Measurements from ENCODE around the gene CENPC.
"Not testable (repeated sequence)": the region's sequence is repeated elsewhere in the genome, so short reads cannot be mapped to it uniquely, and the experiment has no call there.

The CENPC gene

DNA sequence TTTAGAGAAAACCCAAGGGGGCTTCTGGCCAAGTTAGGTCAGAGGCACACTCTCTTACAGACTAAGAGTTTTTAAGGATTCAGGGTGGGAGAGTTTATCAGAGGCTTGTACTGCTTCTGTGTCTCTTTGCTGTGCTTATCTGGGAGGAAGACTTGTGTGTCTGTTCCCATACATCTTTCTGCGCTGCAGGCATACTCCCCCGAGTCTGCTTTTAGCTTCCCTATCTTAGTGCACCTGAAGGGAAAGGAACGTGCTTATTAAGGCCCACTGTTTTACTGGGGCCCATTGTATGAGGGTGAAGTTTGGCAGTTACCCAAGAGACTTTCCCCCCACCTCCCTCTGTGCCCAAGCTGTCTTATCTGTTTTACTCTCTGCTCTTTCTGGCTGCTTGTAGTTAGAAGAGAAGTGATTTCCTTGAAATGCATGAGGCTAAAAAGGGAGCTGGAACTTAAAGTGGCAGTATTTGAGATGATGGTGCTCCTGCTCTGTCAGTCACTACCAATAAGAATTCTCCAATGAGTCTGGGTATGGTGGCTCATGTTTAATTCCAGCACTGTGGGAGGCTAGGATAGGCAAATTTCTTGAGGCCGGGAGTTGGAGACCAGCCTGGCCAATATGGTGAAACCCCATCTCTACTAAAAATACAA is 7.0 kb upstream of the CENPC start:
- DNase-seq (ENCODE audit: low read depth): not testable (repeated sequence)

DNA sequence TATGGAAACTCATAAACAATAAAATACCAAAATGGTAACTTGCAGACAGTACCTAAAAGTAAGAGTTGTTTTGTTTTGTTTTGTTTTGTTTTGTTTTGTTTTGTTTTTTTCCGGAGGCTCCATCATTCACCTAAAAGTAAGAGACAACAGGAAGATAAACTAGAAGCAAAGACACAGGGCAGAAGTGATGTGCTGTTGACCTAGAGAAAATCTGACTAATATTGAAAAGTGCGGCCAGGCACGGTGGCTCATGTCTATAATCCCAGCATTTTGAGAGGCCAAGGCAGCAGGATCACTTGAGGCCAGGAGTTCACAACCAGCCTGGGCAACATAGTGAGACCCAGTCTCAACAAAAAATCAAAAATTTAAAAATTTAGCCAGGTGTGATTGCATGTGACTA is 5.6 kb upstream of the CENPC start:
- DNase-seq (ENCODE audit: low read depth): no peak

DNA sequence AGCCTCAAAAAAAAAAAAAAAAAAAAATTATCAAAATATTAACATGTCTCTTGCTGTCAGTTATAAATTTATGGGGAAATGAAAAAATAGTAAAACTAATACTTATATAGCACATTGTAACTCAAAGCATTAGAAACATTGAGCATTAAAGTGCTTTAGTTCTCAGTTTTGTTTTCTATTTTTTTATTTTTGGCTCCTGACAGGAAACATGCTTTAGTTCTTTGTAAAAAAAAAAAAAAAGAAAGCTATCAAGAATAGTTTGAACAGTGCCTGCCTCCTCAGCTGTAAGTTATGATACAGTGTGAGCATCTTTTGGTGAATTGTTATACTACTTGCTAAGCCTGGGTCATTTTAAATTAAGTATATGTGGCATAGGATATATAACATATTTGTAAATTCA is 5.1 kb upstream of the CENPC start:
- no peak for DNase-seq (ENCODE audit: low read depth)

DNA sequence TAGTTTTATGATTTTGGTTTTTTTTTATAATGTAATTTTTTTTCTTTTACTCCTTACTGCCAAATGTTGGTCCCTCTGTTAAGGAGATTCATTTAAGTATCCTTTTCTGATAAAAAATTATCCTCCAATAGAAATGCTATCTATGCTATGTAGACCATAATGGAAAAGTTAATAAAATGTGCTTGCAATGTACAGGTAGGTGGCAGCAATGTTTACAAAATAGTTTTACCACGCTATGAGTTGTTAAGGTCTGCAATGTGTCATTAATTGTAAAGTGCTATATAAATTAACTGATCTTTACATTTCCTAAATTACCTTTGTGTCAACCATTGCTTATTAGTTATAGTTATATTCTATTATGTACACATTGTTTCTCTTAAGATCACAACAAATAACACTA is 3.8 kb upstream of the CENPC start:
- no peak for DNase-seq (ENCODE audit: low read depth)

DNA sequence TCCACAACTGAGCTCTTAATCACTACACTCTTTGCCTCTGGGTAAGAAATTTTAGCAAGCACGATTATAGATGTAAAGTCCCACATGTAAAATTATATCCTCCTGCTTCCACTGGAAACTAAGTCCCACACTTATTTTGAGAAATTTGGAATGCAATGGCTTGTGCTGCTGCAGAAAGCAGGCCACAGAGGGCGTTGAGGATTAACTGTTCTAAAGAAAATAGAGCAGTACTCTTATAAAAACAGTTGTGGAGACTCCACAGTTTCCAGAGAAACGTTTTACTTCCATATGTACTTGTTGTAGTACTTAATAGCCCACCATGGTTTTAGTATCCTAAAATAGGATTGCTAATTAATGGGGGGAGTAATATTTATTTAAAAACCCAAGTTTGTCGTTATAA is 1.7 kb upstream of the CENPC start:
- DNase-seq (ENCODE audit: low read depth): no peak

DNA sequence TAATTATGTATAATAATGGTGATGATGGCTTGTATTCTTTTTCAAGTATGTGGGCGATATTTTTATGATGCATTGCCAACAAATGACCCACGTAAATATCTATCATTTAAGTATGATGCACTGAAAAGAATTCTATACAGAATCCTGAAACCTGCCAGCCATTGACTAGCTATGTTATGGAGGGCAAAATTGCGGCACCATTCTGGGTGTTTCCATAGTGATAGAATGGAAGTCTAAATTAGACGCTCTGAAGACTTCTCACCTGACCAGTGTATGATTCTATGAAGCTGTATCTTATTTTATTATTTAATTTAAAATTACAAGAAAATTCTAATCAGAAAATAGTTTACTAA is 677 bp upstream of the CENPC start:
- DNase-seq (ENCODE audit: low read depth): no peak

DNA sequence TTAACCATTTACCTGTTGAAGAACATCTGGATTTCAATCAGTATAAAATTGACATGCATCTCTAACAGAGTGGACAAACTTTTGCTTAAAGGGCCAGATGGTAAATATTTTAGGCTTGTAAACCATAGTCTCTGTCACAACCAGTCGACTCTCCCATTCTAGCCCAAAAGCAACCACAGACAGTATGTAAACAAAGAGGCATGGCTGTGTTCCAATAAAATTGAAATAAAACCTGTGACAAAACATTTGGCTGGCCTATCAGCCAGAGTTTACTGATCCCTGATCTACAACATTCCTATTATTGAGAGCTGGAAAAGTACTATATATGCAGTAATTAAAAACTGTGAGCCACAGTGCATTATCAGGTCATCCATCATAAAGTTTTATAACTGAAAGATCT is 3.2 kb downstream of the CENPC start:
- DNase-seq (ENCODE audit: low read depth): no peak

DNA sequence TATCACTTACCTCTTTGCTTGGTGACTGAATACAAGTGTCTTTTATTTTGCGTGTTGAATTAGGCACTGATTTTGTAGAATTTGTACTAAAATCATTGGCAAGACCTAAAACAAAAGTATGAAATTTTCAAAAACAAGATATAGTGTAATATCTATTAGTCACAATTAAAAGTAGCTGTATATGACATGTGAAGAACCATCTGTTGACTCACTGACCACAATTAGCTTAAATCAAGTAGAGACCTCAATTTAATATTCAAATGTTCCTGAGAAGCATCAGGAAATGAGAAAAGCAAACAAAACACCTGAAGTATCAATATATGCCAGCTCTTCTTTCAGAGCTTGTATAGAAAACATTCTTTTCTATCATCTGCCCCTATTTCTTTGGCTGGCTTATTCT is 5.5 kb downstream of the CENPC start:
- DNase-seq (ENCODE audit: low read depth): no peak

DNA sequence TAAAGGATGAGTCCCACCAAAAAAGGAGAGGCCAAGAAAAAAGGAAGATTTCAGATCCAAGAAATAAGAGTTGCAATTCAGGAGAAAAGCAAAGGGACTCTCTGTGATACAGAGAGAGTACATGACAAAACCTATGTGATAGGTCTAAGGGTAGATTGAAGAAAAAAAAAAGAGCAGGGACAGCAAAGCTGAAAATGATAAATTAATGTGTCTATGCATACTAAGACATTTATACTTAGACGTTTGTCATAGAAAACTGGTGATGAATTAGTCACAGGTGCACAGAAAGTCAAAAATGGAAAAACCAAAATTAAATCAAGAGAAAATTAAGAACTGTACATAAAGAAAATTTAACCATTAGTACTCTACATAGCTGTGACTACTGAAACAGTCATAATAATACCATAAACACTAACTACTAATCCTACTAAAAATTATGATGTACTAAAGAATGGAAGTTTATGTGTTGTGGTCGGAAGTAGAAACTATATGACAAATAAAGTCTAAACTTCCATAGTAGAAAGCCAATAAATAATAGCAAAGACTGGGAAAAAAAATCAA is 9.9 kb downstream of the CENPC start:
- DNase-seq (ENCODE audit: low read depth): no peak

DNA sequence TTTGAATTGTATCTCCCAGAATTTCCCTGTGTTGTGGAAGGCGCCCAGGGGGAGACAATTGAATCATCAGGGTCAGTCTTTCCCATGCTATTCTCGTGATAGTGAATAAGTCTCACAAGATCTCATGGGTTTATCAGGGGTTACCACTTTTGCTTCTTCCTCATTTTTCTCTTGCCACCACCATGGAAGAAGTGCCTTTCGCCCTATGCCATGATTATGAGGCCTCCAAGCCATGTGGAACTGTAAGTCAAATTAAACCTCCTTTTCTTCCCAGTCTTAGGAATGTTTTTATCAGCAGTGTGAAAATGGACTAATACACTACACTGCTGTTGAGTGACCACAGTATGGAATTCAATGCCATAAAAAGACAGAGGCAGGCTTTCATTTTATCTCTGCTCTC is 12.2 kb downstream of the CENPC start:
- no peak for DNase-seq (ENCODE audit: low read depth)

DNA sequence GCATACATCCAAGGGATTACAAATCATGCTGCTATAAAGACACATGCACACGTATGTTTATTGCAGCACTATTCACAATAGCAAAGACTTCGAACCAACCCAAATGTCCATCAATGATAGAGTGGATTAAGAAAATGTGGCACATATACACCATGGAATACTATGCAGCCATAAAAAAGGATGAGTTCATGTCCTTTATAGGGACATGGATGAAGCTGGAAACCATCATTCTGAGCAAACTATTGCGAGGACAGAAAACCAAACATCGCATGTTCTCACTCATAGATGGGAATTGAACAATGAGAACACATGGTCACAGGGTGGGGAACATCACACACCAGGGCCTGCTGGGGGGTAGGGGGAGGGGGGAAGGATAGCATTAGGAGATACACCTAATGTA is 12.9 kb downstream of the CENPC start:
- DNase-seq (ENCODE audit: low read depth): not testable (repeated sequence)

DNA sequence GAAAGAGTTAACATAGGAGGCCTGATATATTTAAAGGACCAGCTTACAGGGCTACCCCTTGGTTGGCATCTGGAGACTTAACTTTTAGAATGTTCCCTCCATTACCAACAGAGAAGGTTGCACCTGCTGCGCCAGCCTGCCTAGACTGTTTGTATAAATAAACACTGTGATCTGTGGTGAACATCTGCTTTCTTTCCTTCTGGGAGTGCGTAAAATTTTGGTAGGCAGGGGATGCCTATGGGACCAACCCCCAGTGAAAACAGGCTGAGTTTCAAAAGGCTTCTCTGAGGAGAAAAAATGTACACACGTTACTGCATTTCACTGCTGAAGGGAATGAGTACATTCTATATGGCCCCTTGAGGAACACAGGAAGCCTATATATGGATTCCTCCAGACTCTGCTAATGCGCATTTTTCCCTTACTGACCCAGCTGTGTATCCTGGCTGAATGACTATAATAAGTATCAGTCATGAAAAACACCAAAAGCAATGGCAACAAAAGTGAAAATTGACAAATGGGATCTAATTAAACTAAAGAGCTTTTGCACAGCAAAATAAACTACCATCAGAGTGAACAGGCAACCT is 13.8 kb downstream of the CENPC start:
- no peak for DNase-seq (ENCODE audit: low read depth)

DNA sequence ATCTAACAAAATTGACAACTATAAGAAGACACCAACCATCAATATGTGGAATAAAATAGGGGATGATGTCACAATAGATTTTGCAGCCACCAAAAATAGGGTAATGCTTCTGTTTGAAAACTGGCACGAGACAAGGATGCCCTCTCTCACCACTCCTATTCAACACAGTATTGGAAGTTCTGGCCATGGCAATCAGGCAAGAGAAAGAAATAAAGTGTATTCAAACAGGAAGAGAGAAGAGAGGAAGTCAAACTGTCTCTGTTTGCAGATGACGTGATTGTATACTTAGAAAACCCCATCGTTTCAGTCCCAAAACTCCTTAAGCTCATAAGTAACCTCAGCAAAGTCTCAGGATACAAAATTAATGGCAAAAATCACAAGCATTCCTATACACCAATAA is 21.2 kb downstream of the CENPC start:
- DNase-seq (ENCODE audit: low read depth): not testable (repeated sequence)

DNA sequence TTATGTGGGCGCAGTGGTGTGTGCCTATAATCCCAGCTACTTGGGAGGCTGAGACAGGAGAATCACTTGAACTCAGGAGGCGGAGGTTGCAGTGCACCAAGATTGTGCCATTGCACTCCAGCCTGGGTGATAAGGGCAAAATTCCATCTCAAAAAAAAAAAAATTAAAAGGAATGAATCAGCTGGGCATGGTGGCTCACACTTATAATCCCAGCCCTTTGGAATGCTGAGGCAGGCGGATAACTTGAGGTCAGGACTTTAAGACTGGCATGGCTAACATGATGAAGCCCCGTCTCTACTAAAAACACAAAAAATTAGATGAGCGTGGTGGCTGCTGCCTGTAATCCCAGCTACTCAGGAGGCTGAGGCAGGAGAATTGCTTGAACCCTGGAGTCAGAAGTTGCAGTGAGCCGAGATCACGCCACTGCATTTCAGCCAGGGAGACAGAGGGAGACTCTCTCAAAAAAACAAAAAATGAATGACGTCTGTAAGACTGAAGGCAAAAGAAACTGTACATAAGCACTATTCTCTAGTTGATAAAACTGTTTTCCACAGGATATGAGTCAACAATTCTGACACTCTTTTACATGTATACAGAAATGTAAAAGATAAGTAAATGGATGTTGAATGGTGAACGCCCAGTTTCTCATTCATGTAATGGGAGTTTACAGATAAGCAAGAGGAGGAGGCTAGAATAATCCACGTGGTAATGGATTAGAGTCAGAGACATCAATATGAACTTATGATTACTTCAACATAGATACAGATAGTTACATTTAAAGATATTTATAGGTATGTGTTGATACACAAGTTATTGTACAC is 22.2 kb downstream of the CENPC start:
- DNase-seq (ENCODE audit: low read depth): no peak

DNA sequence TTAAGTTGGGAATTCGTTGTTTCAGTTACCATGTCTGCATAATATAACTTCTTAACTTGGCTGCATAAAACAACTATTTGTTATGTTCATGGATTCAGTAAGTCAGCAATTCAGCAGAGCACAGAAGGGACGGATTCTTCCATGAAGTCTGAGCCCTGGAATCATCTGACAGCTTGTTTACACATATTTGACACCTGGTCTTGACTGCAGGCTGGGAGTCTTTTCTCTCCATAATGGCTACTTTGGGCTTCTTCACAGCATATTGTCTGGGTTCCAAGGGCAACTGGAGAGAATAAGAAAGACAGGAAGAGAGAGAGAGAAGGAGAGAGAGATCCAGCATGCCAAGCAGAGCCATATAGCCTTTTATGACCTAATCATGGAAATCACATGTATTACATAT is 23.1 kb downstream of the CENPC start:
- DNase-seq (ENCODE audit: low read depth): no peak

DNA sequence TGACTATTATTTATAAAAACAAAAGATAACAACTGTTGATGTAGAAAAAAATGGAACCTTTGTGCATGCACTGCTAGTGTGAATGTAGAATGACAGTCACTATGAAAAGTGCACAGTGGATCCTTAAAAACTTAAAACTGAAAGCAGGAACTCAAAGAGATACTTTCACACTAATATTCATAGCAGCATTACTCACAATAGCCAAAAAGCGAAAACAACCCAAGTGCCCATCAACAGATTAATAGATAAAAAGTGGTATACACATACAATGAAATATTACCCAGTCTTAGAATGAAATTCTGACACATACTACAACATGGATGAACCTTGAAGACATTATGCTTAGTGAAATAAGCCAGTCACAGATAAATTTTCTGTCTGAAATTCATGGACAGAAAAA is 23.8 kb downstream of the CENPC start:
- DNase-seq (ENCODE audit: low read depth): no peak

DNA sequence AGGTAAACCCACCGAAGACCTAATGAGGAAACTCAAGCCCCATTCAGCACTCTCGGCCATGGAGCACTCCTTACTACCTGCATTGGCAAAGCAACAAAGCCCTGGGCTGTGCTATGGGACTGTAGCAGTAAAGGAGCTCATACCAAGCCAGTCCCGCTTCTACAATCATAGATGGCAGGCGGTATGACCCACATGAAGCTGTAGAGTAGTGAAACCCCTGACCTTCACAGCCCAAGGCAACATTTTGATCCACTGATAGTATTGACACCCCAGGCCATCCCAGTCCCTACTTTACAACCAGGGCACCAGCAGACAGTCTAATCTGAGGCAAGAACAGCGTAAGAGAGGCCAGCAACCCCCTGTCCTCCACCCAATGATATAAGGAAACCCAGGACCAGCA is 25.2 kb downstream of the CENPC start:
- DNase-seq (ENCODE audit: low read depth): no peak

DNA sequence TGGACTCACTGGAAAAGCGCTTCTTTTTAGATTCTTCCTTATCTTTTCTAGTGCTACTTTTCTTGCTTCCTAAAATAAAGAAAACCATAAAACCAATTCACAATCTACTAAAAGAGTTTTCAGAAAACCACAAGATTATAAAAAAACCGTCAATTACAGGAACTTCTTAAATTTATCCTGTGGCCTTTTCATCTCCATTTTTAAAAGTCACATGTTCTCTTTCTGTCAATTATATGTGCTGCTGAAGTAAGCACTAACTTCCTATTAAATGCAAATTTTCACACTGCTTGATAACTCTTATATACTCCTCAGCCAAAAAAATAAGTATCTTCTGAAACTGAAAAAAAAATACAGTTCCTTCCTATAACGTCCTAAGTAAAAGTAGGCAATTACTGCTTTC is 32.8 kb downstream of the CENPC start:
- DNase-seq (ENCODE audit: low read depth): no peak

DNA sequence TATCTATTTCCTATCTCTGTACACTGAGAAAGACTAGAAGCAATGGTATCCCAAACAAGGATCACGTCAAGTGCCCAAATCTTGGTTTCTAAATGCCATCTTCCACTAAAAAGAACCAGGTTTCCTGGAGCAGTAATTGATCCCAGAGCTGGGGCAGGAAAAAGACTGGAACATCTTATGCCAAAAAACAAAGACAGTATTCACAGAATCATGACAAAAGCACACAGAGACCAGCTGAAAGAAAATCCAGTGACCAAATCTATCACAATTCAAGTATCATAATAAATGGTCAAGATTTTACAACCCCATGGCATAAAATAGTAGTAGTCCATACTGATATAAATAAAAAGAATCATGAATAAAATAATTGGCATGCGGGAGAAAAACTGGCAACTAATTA is 44.9 kb downstream of the CENPC start:
- DNase-seq (ENCODE audit: low read depth): no peak

DNA sequence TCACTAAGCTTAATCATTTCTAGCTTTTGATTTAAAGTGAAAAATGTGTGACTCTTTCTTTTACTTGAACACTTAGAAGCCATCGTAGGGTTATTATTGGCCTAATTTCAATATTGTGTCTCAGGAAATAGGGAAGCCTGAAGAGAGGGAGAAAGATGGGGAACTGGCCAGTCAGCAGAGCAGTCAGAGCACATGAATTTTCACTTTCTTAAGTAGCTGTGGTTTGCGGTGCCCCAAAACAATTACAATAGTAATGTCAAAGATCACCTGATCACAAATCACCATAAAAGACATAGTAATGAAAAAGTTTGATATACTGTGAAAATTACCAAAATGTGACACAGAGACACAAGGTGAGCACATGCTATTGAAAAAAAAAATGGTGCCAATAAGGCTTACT is 45.5 kb downstream of the CENPC start:
- DNase-seq (ENCODE audit: low read depth): no peak

DNA sequence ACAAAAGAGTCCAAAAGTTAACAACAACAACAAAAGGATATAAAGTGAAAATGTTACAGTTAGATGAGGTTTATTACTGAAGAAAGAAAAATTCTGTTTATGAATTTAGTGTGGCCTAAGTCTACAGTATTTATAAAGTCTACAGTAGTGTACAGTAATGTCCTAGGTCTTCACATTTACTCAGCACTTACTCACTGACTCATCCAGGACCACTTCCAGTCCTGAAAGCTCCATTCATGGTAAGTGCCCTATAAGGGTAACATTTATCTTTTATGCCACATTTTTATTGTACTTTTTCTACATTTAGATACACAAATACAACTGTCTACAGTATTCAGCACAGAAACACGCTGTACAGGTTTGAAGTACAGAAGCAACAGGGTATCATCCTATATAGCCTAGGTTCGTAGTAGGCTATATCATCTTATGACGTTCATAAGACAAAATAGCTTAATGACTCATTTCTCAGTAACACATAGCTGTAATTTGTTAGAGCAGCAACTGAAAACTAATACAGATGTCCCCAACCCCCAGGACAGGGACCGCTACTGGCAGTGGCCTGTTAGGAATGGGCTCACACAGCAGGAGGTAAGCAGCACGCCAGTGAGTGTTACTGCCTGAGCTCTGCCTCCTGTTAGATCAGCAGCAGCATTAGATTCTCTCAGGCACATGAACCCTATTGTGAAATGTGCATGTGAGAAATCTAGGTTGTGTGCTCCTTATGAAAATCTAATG is 61.3 kb downstream of the CENPC start:
- no peak for DNase-seq (ENCODE audit: low read depth)

DNA sequence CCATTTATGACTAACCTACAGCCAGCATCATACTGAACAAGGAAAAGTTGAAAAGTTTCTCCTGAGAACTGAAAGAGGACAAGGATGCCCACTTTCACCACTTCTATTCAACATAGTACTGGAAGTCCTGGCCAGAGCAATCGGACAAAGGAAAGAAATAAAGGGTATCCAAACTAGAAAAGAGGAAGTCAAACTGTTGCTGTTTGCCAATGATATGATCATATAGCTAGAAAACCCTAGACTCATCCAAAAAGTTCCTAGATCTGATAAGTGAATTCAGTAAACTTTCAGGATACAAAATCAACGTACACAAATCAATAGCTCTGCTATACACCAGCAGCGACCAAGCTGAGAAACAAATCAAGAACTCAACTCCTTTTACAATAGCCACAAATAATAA is 64.5 kb downstream of the CENPC start:
- no peak for DNase-seq (ENCODE audit: low read depth)

DNA sequence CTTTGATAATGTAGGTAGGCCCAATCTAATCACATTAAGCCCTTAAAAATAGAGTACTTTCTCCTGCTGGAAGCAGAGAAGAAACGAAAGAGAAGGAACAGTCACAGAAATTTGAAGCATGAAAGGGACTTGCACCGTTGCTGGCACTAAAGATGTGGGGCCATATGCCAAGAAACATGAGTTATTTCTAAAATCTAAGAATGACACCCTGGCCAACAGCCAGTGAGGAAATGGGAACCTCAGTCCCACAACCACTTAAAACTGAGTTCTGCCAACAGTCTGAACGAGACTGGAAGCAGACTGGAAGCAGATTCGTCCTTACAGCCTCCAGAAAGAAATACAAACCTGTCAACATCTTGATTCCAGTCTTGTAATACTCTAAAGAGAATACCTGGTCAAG is 70.1 kb downstream of the CENPC start:
- DNase-seq (ENCODE audit: low read depth): no peak
